Measurements from ENCODE around the gene SMAD9.

DNA sequence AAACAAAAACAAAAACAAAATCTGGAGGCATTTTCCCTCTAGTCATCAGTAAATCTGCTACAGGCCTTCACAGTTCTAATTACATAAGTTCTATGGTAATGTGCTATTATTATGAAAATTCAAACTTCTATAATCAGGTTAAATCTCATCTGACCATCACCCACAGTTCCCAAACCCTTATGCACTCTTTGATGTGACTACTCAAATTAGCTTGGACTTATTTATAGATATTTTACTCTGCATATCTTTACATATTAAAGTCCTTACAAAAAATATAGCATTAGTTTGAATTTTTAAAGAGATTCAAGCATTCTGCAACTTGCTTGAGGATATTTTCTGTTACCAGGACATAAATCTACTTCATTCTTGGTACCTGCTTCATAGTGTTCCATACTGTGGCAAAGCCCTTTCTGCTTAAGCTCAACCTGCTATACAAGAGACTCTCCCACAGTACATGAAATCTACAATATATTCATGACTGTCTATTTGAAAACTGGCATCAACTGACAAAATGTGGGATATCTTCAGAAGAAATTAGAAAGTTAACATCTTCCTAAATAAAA lies 22.9 kb downstream of the SMAD9 start:
- TF ChIP-seq, protein P1, sequence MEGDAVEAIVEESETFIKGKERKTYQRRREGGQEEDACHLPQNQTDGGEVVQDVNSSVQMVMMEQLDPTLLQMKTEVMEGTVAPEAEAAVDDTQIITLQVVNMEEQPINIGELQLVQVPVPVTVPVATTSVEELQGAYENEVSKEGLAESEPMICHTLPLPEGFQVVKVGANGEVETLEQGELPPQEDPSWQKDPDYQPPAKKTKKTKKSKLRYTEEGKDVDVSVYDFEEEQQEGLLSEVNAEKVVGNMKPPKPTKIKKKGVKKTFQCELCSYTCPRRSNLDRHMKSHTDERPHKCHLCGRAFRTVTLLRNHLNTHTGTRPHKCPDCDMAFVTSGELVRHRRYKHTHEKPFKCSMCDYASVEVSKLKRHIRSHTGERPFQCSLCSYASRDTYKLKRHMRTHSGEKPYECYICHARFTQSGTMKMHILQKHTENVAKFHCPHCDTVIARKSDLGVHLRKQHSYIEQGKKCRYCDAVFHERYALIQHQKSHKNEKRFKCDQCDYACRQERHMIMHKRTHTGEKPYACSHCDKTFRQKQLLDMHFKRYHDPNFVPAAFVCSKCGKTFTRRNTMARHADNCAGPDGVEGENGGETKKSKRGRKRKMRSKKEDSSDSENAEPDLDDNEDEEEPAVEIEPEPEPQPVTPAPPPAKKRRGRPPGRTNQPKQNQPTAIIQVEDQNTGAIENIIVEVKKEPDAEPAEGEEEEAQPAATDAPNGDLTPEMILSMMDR (conservative IDR thresholded peaks at IDR 0.05): no peak
- TF ChIP-seq ZFX (IDR thresholded peaks at IDR 0.05): no peak

Data from C4-2B (cell line).